HCT116 (cell line): ENCODE data around the gene CAPSL.

ENCODE experiments used
- CTCF ChIP-seq, 3 experiments: fragments of 200-600 bp in 1 of 3; sonication (generic) in 1 of 3; IDR thresholded peaks in 2 of 3; conservative IDR thresholded peaks in 1 of 3; 2 replicates each; pipeline ENCODE4 v1.5.1; 2012 to 2017; ENCODE audit warnings: low read depth in 2 of 3, low read length in 2 of 3, antibody characterized with exemption in 1 of 3, borderline replicate concordance in 1 of 3, control low read depth in 1 of 3, mild to moderate bottlenecking in 1 of 3, mixed read lengths in 1 of 3, mixed run types in 1 of 3, moderate library complexity in 1 of 3; ENCODE audit not compliant: insufficient read depth in 1 of 3
- REST ChIP-seq: IDR thresholded peaks from 2 replicates; pipeline ENCODE4 v1.6.1; 2012; ENCODE audit warnings: low read depth

DNA sequence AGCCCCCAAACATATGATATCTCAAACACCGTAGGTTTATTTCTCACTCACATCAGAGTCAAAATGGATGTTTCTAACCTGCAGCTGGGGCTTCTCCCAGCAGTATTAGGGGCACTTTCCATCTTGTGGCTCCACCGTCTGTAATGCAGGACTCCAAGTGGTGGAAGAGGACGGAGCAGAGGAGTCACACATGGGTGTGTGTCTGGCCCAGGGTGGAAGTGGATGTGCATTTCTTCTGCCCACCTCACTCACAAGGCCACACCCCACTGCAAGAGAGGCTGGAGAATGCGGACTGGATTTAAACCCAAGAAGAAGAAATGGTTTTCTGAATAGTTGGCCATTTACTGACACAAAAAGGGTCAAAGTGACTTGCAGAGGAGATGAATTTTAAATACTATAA lies 67.8 kb downstream of the CAPSL start:
- no peak for TF ChIP-seq CTCF (IDR thresholded peaks at IDR 0.05 in 2 of 3, conservative IDR thresholded peaks at IDR 0.05 in 1 of 3; ENCODE audit: borderline replicate concordance in 1 of 3, insufficient read depth in 1 of 3, low read depth in 2 of 3, low read length in 2 of 3)
- no peak for TF ChIP-seq REST
